Measurements from ENCODE around the gene STAM2. TPM values are rescaled to one million over a fixed set of nuclear protein-coding genes. Genes with fewer than 3 reads are reported as not detected.

The STAM2 gene
- total and polyA plus RNA-seq, 4 experiments from 2014 or later = 2.9 to 25.3 (median 12.5) TPM

GRCh38 chr2:152083202-152083875 lies 92.2 kb downstream of the STAM2 start:
- intact Hi-C loops (cut with micrococcal nuclease) = no loop called here
- H3K4me1 Mint-ChIP-seq = no peaks in the 10 kb centered on the region
- peaks cover 0 to 2% of the 10 kb centered on the region in 2 donors for H3K27me3 Mint-ChIP-seq
- H3K4me3 ChIP-seq (ENCODE audit: low read length in 2 of 2) = no peak overlapping the region
- H3K27ac Mint-ChIP-seq = no peak overlapping the region
- H3K9me3 ChIP-seq (ENCODE audit: control insufficient read depth in 1 of 2, low read length in 2 of 2) = no peaks in the 10 kb centered on the region
- POLR2A ChIA-PET (ENCODE audit: partially characterized antibody) = no interaction called here
- no peak overlapping the region for H3K4me3 Mint-ChIP-seq
- no peaks in the 10 kb centered on the region for H3K36me3 ChIP-seq (ENCODE audit: insufficient read depth, low read length)
- DNase-seq = no peak
- no peaks in the 10 kb centered on the region for H3K4me1 ChIP-seq (ENCODE audit: insufficient read depth, low read length)
- no peak overlapping the region for H3K27ac ChIP-seq (ENCODE audit: low read depth, low read length)
- no peaks in the 10 kb centered on the region for H3K36me3 Mint-ChIP-seq
- CTCF ChIA-PET (ENCODE audit: partially characterized antibody) = no interaction called here
- H3K27me3 ChIP-seq (ENCODE audit: insufficient read depth, low read length) = no peaks in the 10 kb centered on the region
- no peaks in the 10 kb centered on the region for H3K9me3 Mint-ChIP-seq

GRCh38 chr2:152078662-152079061 lies 96.9 kb downstream of the STAM2 start:
- no peaks in the 10 kb centered on the region for H3K36me3 Mint-ChIP-seq
- no peak for DNase-seq
- POLR2A ChIA-PET (ENCODE audit: partially characterized antibody) = no interaction called here
- Histone ChIP-seq H3K27me3 (ENCODE audit: insufficient read depth, low read length) (no peaks in the 10 kb centered on the region), H3K4me1 (ENCODE audit: insufficient read depth, low read length) (no peaks in the 10 kb centered on the region), H3K4me3 (ENCODE audit: low read length in 2 of 2) (no peak overlapping the region), H3K36me3 (ENCODE audit: insufficient read depth, low read length) (no peaks in the 10 kb centered on the region), H3K27ac (ENCODE audit: low read depth, low read length) (no peak overlapping the region), H3K9me3 (ENCODE audit: control insufficient read depth in 1 of 2, low read length in 2 of 2) (no peaks in the 10 kb centered on the region)
- H3K27me3 Mint-ChIP-seq = peaks cover 3 to 4% of the 10 kb centered on the region in 2 donors
- H3K27ac Mint-ChIP-seq = no peak overlapping the region
- CTCF ChIA-PET (ENCODE audit: partially characterized antibody) = interaction anchor here (1.0 kb wide), 1 partner anchor 53 kb away, joined by 3 read pairs; no protein-coding TSS in a partner anchor
- intact Hi-C loops (cut with micrococcal nuclease) = no loop called here
- H3K4me3 Mint-ChIP-seq = no peak overlapping the region
- H3K9me3 Mint-ChIP-seq = peaks cover 0 to 3% (median 0%) of the 10 kb centered on the region in 8 donors
- no peaks in the 10 kb centered on the region for H3K4me1 Mint-ChIP-seq

GRCh38 chr2:152078023-152078422 lies 97.5 kb downstream of the STAM2 start:
- ChIA-PET CTCF (ENCODE audit: partially characterized antibody) (interaction anchor here (1.0 kb wide), 1 partner anchor 52 kb away, joined by 3 read pairs; no protein-coding TSS in a partner anchor), POLR2A (ENCODE audit: partially characterized antibody) (no interaction called here)
- H3K27me3 ChIP-seq (ENCODE audit: insufficient read depth, low read length) = no peaks in the 10 kb centered on the region
- no peak for DNase-seq
- Mint-ChIP-seq H3K36me3 (no peaks in the 10 kb centered on the region), H3K27me3 (peaks cover 3 to 4% of the 10 kb centered on the region in 2 donors), H3K4me1 (no peaks in the 10 kb centered on the region), H3K4me3 (no peak overlapping the region), H3K27ac (no peak overlapping the region), H3K9me3 (peaks cover 0 to 3% (median 0%) of the 10 kb centered on the region in 8 donors)
- H3K4me1 ChIP-seq (ENCODE audit: insufficient read depth, low read length) = no peaks in the 10 kb centered on the region
- intact Hi-C loops (cut with micrococcal nuclease) = no loop called here
- H3K9me3 ChIP-seq (ENCODE audit: control insufficient read depth in 1 of 2, low read length in 2 of 2) = no peaks in the 10 kb centered on the region
- H3K4me3 ChIP-seq (ENCODE audit: low read length in 2 of 2) = no peak overlapping the region
- no peak overlapping the region for H3K27ac ChIP-seq (ENCODE audit: low read depth, low read length)
- no peaks in the 10 kb centered on the region for H3K36me3 ChIP-seq (ENCODE audit: insufficient read depth, low read length)

GRCh38 chr2:152075461-152076050 lies 100.0 kb downstream of the STAM2 start:
- no peaks in the 10 kb centered on the region for H3K36me3 ChIP-seq (ENCODE audit: insufficient read depth, low read length)
- H3K4me1 Mint-ChIP-seq = no peaks in the 10 kb centered on the region
- no peaks in the 10 kb centered on the region for H3K27me3 ChIP-seq (ENCODE audit: insufficient read depth, low read length)
- H3K4me1 ChIP-seq (ENCODE audit: insufficient read depth, low read length) = no peaks in the 10 kb centered on the region
- peaks cover 3 to 4% of the 10 kb centered on the region in 2 donors for H3K27me3 Mint-ChIP-seq
- no peak overlapping the region for H3K27ac Mint-ChIP-seq
- no peaks in the 10 kb centered on the region for H3K9me3 ChIP-seq (ENCODE audit: control insufficient read depth in 1 of 2, low read length in 2 of 2)
- no peak overlapping the region for H3K4me3 Mint-ChIP-seq
- no peak overlapping the region for H3K27ac ChIP-seq (ENCODE audit: low read depth, low read length)
- POLR2A ChIA-PET (ENCODE audit: partially characterized antibody) = no interaction called here
- intact Hi-C loops (cut with micrococcal nuclease) = no loop called here
- H3K4me3 ChIP-seq (ENCODE audit: low read length in 2 of 2) = no peak overlapping the region
- no peak for DNase-seq
- H3K36me3 Mint-ChIP-seq = no peaks in the 10 kb centered on the region
- peaks cover 0 to 3% (median 0%) of the 10 kb centered on the region in 8 donors for H3K9me3 Mint-ChIP-seq
- CTCF ChIA-PET (ENCODE audit: partially characterized antibody) = no interaction called here

GRCh38 chr2:152072011-152072410 lies 103.6 kb downstream of the STAM2 start:
- Mint-ChIP-seq H3K27me3 (peaks cover 4% of the 10 kb centered on the region in 2 donors), H3K4me3 (no peak overlapping the region), H3K4me1 (no peaks in the 10 kb centered on the region), H3K27ac (no peak overlapping the region), H3K36me3 (no peaks in the 10 kb centered on the region), H3K9me3 (peaks cover 0 to 3% (median 0%) of the 10 kb centered on the region in 8 donors)
- DNase-seq = no peak
- H3K4me1 ChIP-seq (ENCODE audit: insufficient read depth, low read length) = no peaks in the 10 kb centered on the region
- H3K9me3 ChIP-seq (ENCODE audit: control insufficient read depth in 1 of 2, low read length in 2 of 2) = no peaks in the 10 kb centered on the region
- intact Hi-C loops (cut with micrococcal nuclease) = no loop called here
- no peaks in the 10 kb centered on the region for H3K27me3 ChIP-seq (ENCODE audit: insufficient read depth, low read length)
- no peaks in the 10 kb centered on the region for H3K36me3 ChIP-seq (ENCODE audit: insufficient read depth, low read length)
- CTCF ChIA-PET (ENCODE audit: partially characterized antibody) = no interaction called here
- H3K4me3 ChIP-seq (ENCODE audit: low read length in 2 of 2) = no peak overlapping the region
- POLR2A ChIA-PET (ENCODE audit: partially characterized antibody) = no interaction called here
- H3K27ac ChIP-seq (ENCODE audit: low read depth, low read length) = no peak overlapping the region

- ChIA-PET POLR2A (ENCODE audit: partially characterized antibody) (no interaction called here), CTCF (ENCODE audit: partially characterized antibody) (no interaction called here)
- H3K4me3 Mint-ChIP-seq = no peak overlapping the region
- peaks cover 3 to 4% of the 10 kb centered on the region in 2 donors for H3K27me3 Mint-ChIP-seq
- Histone ChIP-seq H3K36me3 (ENCODE audit: insufficient read depth, low read length) (no peaks in the 10 kb centered on the region), H3K9me3 (ENCODE audit: control insufficient read depth in 1 of 2, low read length in 2 of 2) (no peaks in the 10 kb centered on the region), H3K4me3 (ENCODE audit: low read length in 2 of 2) (no peak overlapping the region), H3K4me1 (ENCODE audit: insufficient read depth, low read length) (no peaks in the 10 kb centered on the region), H3K27ac (ENCODE audit: low read depth, low read length) (no peak overlapping the region), H3K27me3 (ENCODE audit: insufficient read depth, low read length) (no peaks in the 10 kb centered on the region)
- no peak overlapping the region for H3K27ac Mint-ChIP-seq
- H3K36me3 Mint-ChIP-seq = no peaks in the 10 kb centered on the region
- intact Hi-C loops (cut with micrococcal nuclease) = no loop called here
- no peak for DNase-seq
- H3K9me3 Mint-ChIP-seq = peaks cover 0 to 3% (median 0%) of the 10 kb centered on the region in 8 donors
- no peaks in the 10 kb centered on the region for H3K4me1 Mint-ChIP-seq
Measured at GRCh38 chr2:152071518-152071917, 104.0 kb downstream of the STAM2 start.

GRCh38 chr2:152071092-152071491 lies 104.5 kb downstream of the STAM2 start:
- no peak for DNase-seq
- Mint-ChIP-seq H3K4me1 (no peaks in the 10 kb centered on the region), H3K4me3 (no peak overlapping the region), H3K27ac (no peak overlapping the region), H3K36me3 (no peaks in the 10 kb centered on the region), H3K27me3 (peaks cover 3 to 4% of the 10 kb centered on the region in 2 donors), H3K9me3 (peaks cover 0 to 3% (median 0%) of the 10 kb centered on the region in 8 donors)
- ChIA-PET POLR2A (ENCODE audit: partially characterized antibody) (no interaction called here), CTCF (ENCODE audit: partially characterized antibody) (no interaction called here)
- intact Hi-C loops (cut with micrococcal nuclease) = no loop called here
- Histone ChIP-seq H3K27me3 (ENCODE audit: insufficient read depth, low read length) (no peaks in the 10 kb centered on the region), H3K36me3 (ENCODE audit: insufficient read depth, low read length) (no peaks in the 10 kb centered on the region), H3K27ac (ENCODE audit: low read depth, low read length) (no peak overlapping the region), H3K4me3 (ENCODE audit: low read length in 2 of 2) (no peak overlapping the region), H3K4me1 (ENCODE audit: insufficient read depth, low read length) (no peaks in the 10 kb centered on the region), H3K9me3 (ENCODE audit: control insufficient read depth in 1 of 2, low read length in 2 of 2) (no peaks in the 10 kb centered on the region)

Data from CD4-positive, alpha-beta memory T cell (primary cell).